Measurements from ENCODE around the gene NCAM2.
"Not testable (repeated sequence)": the region's sequence is repeated elsewhere in the genome, so short reads cannot be mapped to it uniquely, and the experiment has no call there.

The NCAM2 gene

GRCh38 chr21:21111309-21111920 lies 113.2 kb downstream of the NCAM2 start:
- DNase-seq = no peak

GRCh38 chr21:21114461-21114860 lies 116.3 kb downstream of the NCAM2 start:
- DNase-seq = no peak

- DNase-seq = no peak
These were observed 120.9 kb downstream of the NCAM2 start for GRCh38 chr21:21119091-21119490.

- DNase-seq = no peak
These were observed 124.5 kb downstream of the NCAM2 start for GRCh38 chr21:21122680-21123079.

GRCh38 chr21:21132390-21132789 lies 134.2 kb downstream of the NCAM2 start:
- DNase-seq = no peak

GRCh38 chr21:21137986-21138385 lies 139.8 kb downstream of the NCAM2 start:
- DNase-seq = peak; percentile 47

GRCh38 chr21:21146587-21147373 lies 148.6 kb downstream of the NCAM2 start:
- no peak for DNase-seq

- no peak for DNase-seq
These were observed 149.2 kb downstream of the NCAM2 start for GRCh38 chr21:21147374-21147745.

GRCh38 chr21:21148009-21148408 lies 149.8 kb downstream of the NCAM2 start:
- no peak for DNase-seq

- no peak for DNase-seq
These were observed 150.3 kb downstream of the NCAM2 start for GRCh38 chr21:21148514-21148913.

- not testable (repeated sequence) for DNase-seq
These were observed 151.2 kb downstream of the NCAM2 start for GRCh38 chr21:21149445-21149844.

- no peak for DNase-seq
These were observed 153.0 kb downstream of the NCAM2 start for GRCh38 chr21:21151231-21151630.

- DNase-seq = no peak
These were observed 158.2 kb downstream of the NCAM2 start for GRCh38 chr21:21156397-21156796.

- no peak for DNase-seq
These were observed 158.7 kb downstream of the NCAM2 start for GRCh38 chr21:21156957-21157356.

GRCh38 chr21:21158376-21158918 lies 160.2 kb downstream of the NCAM2 start:
- no peak for DNase-seq

- DNase-seq = no peak
These were observed 161.2 kb downstream of the NCAM2 start for GRCh38 chr21:21159253-21159899.

- no peak for DNase-seq
These were observed 164.6 kb downstream of the NCAM2 start for GRCh38 chr21:21162786-21163185.

GRCh38 chr21:21163904-21164303 lies 165.7 kb downstream of the NCAM2 start:
- DNase-seq = peak; percentile 72

- DNase-seq = peak; percentile 90
These were observed 166.9 kb downstream of the NCAM2 start for GRCh38 chr21:21165063-21165645.

- no peak for DNase-seq
These were observed 176.5 kb downstream of the NCAM2 start for GRCh38 chr21:21174676-21175075.

GRCh38 chr21:21175798-21176334 lies 177.7 kb downstream of the NCAM2 start:
- DNase-seq = no peak

- no peak for DNase-seq
These were observed 179.3 kb downstream of the NCAM2 start for GRCh38 chr21:21177353-21177986.
